HG02870 (cell line): ENCODE data around the gene NBPF1.
"Not testable (repeated sequence)": the region's sequence is repeated elsewhere in the genome, so short reads cannot be mapped to it uniquely, and the experiment has no call there.

Experiments used
- ATAC-seq: cut with Tn5 transposase; IDR thresholded peaks from one replicate; pipeline ENCODE4 v1.9.1; 2021; ENCODE audit warnings: mild to moderate bottlenecking, moderate library complexity; ENCODE audit not compliant: unreplicated experiment

Gene NBPF1

DNA sequence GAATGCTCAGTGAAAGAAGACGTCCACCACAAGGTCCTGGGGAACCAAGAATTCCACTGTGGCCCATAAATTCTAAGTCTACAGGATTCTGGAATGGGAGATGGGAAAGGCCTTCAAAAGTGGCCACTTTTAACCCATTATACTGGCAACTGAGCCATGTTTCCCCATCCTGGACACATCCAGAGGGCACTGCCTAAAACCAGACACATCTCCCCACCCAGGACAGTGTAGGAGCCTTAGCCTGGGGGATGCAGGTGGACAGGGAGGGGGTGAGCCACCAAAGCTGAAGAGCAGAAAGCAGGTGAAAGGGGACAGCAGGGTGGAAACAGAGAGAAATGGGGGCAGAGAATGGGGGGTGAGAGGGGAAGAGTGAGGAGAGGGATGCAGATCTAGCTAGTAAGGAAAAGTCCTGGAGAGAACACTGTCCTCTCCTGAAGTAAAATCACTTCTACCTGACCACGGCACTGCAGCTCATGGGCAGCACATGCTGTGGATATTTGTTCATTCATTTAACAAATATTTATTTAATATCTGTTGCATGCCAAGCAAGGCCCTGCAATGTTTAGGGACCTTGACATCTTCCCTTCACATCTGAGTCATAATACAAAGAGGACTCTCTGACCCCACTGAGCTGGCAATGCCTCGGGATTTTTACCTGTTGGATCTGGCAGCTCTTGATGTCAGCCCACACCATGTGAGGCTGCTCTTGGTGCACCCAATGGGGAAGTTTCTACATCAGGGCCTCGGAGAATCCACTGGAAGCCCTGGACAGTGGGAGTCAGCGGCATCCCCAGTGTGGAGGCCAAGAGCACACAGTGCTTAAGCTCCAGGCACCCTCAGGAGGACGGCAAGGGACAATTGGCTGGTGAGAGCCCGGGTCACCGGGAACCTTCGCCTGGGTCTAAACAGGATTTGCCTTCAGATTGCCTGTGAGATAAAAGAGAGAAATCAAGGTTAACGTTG, 5.2 kb downstream of the NBPF1 start:
- not testable (repeated sequence) for ATAC-seq

GRCh38 chr1:16607433-16607851, 5.9 kb downstream of the NBPF1 start:
- no peak for ATAC-seq

DNA sequence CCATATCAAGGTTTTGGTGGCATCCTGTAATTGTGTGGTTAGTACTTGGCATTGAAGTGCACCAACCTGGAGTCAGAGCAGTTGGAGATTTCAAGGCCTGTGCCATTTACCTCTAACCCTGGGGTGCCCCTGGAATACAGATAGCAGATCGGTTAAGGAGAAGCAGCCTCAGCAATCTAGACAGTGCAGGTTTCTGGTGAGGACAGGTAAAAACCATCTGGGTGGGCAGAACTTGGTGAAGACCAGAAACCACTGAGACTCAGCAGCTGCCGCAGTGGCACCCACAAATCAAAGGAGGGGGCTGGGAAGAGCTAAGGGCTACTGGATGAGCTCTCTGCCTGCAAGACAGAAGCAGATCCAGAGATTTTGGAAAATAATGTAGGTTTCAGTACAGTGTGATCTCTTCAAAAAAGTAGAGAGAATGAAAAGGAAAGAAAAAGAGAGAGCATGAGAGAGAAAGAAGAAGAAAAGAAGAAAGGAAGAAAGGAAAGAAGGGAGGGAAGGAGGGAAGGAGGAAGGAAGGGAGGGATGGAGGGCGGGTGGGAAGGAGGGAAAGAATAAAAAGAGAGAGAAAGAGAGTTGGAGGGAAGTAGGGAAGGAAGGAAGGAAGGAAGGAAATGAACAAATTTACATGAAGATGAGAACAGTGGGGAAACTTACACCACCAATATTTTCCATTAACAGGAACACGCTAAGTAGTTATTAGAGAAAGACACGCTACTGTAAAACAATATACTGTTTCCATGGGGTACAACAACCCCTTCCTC, 6.5 kb downstream of the NBPF1 start:
- not testable (repeated sequence) for ATAC-seq

- ATAC-seq = no peak
Measured at GRCh38 chr1:16605532-16606505, 7.5 kb downstream of the NBPF1 start.

DNA sequence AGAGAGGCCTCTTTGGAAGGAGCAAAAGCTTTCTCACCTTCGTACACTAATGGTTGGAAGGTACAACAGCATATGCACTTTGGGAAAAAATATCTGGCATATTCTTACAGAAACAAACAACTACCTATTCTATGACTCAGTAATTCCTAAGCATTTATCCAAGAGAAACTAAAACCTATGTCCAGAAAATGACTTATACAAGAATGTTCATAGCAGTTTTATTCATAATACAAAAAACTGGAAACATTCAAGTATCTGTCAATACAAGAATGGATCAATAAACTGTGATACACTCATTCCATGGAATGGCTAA, 8.2 kb downstream of the NBPF1 start:
- no peak for ATAC-seq

GRCh38 chr1:16604514-16605212, 8.7 kb downstream of the NBPF1 start:
- not testable (repeated sequence) for ATAC-seq

DNA sequence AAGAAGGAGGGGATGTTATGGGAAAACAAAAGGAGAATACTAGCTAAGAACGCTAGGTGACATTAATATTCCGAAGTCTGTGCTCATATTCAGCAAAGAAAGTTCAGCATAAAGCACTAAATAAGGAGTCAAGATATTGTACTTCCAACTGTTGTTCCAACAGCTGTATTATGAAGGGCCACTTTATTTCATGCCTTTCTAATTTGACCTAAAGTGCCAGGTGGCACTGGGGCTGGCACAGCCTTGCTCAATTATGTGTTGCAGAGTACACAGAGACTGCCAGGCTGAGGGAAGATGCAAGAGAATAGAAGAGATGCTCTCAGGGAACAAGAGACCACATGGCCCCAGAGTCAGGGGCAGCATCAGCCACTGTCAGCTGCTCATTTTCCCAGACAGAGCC, 9.7 kb downstream of the NBPF1 start:
- not testable (repeated sequence) for ATAC-seq

DNA sequence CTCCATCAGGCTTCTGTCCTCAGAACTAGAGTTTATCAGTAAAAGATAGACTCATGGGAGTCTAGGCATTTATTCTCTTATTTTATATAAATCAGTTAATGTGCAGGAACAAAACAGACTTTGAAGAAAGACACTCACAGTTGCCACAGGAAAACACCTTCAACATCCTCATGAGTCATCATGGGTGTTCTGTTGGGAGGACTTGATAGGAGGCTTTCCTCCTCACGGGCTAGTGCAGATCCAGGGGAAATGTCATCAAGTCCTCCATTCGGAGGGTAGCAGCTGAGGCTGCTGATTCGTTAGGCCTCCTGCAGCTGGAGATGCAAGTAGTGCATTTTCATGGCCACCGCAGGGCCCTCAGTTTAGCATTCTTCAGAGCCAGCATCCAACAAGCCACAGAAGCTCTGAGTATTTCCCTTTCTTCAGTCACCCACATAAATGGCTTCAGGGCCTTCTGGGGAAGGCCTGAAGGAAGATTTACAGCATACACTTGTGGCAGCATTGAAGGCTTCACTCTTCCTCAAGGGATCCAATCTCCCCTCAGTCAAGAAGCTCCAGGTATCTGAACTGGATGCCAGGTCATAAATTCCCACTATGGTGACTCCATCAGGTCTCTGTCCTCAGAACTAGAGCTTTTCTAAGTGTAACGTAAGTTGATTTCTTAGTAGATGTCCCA, 10.9 kb downstream of the NBPF1 start:
- ATAC-seq = not testable (repeated sequence)

- not testable (repeated sequence) for ATAC-seq
Measured at GRCh38 chr1:16600855-16601786, 12.2 kb downstream of the NBPF1 start.

DNA sequence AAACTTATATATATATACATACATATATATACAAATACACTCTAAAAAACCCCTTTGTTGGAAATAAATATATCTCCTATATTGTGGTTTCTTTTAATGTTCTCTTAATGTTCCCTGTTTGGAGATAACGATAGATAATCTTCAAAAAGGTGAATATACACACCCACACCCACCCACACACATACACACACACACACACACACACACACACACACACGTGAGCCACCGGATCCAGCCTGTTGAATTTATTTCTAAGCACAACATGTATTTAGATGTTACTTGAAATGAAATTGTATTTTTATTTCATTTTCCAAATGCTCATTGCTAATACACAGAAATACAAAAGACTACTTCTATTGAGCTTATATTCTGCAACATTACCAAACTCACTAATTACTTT, 14.0 kb downstream of the NBPF1 start:
- not testable (repeated sequence) for ATAC-seq

- not testable (repeated sequence) for ATAC-seq
Measured at GRCh38 chr1:16595216-16595615, 18.1 kb downstream of the NBPF1 start.

- not testable (repeated sequence) for ATAC-seq
Measured at GRCh38 chr1:16591845-16592244, 21.5 kb downstream of the NBPF1 start.

GRCh38 chr1:16588081-16588480, 25.3 kb downstream of the NBPF1 start:
- not testable (repeated sequence) for ATAC-seq

DNA sequence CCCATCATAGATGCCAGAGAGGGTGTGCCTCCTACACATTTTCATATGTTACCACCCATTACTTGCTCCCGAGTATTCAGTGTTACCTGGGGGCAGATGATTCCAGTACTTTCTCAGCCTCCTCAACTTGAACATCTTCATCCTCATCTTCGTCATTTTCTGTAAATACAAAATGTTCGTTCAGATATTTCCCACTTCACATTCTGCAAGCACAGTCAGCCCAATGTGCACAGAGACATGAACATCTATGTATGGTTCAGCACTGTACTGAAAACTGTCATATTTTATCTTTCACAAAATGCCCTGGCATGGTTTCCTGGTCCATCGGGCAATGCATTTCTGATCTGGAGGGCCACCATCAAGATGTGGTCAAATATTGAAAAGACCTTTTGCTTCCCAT, 25.7 kb downstream of the NBPF1 start:
- ATAC-seq = not testable (repeated sequence)

- not testable (repeated sequence) for ATAC-seq
Measured at GRCh38 chr1:16565324-16565723, 48.0 kb downstream of the NBPF1 start.

DNA sequence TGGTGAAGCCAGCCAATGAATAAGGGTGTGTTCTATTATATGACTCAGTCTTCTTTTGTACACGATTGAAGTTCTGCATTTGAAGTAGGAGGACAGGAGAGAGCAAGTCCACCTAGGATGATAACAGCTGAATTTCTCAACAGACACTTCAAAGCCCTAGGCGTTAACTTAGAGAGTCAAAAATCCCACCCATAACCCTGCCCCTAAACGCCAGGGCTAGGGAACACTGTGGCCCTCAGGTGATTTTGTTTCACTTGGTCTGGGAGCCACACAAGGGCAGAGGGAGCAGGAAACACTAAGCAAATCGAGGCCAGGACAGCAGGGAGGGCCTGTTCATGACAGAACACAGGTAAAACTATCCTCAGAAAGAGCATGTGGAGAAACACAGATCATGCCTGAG, 52.3 kb downstream of the NBPF1 start:
- ATAC-seq = not testable (repeated sequence)

DNA sequence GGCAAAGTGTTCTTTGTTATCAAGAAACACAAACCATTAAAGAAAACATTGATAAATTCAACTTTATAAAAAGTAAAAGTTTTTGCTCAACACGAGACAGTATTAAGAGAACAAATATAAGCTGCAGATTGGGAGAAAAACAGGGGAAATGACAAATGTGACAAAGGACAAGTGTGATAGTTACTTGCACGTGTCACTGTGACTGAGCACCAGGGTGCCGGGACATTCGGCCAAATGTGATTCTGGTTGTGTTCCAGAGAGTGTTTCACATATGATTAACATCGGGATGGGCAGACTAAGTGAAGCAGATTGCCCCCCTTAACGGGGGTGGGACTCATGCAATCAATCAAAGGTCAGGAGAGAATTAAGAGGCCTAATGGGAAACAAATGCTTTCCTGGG, 52.9 kb downstream of the NBPF1 start:
- ATAC-seq = not testable (repeated sequence)

DNA sequence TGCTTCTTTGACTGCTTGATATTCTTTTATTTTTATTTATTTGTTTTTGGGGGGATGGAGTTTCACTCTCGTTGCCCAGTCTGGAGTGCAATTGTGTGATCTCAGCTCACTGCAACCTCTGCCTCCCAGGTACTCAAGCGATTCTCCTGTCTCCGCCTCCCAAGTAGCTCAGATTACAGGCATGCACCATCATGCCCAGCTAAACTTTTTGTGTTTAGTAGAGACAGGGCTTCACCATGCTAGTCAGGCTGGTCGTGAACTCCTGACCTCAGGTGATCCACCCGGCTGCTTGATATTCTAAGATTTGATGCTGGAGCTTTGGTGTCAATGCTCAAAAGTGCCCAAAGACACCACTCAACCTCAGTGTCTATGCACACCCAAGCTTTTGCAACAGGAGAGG, 53.7 kb downstream of the NBPF1 start:
- ATAC-seq = not testable (repeated sequence)
